Measurements from ENCODE around the gene SNCA. TPM values are rescaled to one million over a fixed set of nuclear protein-coding genes. Genes with fewer than 3 reads are reported as not detected.

SNCA gene
- total RNA-seq, 4 donors from 2014 or later: 9.8 to 25.6 (median 16.7) TPM

GRCh38 chr4:89807441-89808140, 29.4 kb downstream of the SNCA start:
- intact Hi-C loops (cut with DNase I; ENCODE audit: low total_unique reads): no loop called here
- 86% methylated on average over 6 of the region's 6 CpGs for WGBS, 2 donors
- no peak for TF ChIP-seq CTCF (IDR thresholded peaks at IDR 0.05)
- TF ChIP-seq POLR2A (IDR thresholded peaks at IDR 0.05): no peak
- DNase-seq (ENCODE audit: low spot score in 2 of 2): no peak
- H3K4me3 ChIP-seq (ENCODE audit: low read depth, poor library complexity, severe bottlenecking): no peak overlapping the region

DNA sequence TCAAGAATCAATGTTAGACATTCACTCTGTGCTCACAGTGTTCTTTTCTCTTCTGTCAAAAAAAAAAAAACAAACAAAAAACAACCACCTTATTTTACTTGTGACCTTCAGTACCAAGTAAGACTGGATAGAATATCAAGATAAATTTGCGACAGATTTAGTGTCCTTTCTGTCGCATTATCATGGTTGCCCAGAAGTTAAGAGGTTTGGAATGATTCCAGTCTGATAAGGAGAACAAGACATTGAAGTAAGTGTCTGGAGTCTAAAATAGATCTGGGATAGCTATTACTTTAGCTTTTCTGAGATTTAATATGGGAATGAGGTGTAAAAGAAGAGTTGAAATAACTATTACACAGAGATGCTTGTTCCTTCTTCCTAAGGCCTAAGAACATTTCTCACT, 31.7 kb downstream of the SNCA start:
- 81 to 94% methylated on average over 2 of the region's 2 CpGs for WGBS, 2 donors
- TF ChIP-seq CTCF (IDR thresholded peaks at IDR 0.05) (no peak), POLR2A (IDR thresholded peaks at IDR 0.05) (no peak)
- H3K4me3 ChIP-seq (ENCODE audit: low read depth, poor library complexity, severe bottlenecking): no peak overlapping the region
- DNase-seq (ENCODE audit: low spot score in 2 of 2): no peak
- intact Hi-C loops (cut with DNase I; ENCODE audit: low total_unique reads): no loop called here

DNA sequence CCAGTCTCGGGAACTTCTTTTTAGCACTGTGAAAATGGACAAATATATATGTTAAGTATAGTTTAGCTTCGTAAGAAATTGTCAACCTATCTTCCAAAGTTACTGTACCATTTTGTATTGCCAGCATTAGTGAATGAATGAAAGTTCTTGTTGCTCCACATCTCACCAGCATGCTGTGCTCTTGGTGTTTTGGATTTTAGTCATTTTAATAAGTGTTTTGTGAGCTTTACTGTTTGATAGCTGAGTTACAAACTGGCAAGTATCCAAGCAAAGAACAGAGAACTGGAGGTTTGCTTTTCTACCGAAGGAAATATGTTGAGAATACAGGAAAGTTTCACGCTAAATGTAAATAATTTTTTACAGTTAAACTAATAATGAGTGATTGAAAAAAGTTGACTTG, 33.0 kb downstream of the SNCA start:
- H3K4me3 ChIP-seq (ENCODE audit: low read depth, poor library complexity, severe bottlenecking): no peak overlapping the region
- no peak for DNase-seq (ENCODE audit: low spot score in 2 of 2)
- WGBS, 2 donors: 91 to 92% methylated on average over 4 of the region's 4 CpGs
- TF ChIP-seq CTCF (IDR thresholded peaks at IDR 0.05) (no peak), POLR2A (IDR thresholded peaks at IDR 0.05) (no peak)
- intact Hi-C loops (cut with DNase I; ENCODE audit: low total_unique reads): no loop called here

DNA sequence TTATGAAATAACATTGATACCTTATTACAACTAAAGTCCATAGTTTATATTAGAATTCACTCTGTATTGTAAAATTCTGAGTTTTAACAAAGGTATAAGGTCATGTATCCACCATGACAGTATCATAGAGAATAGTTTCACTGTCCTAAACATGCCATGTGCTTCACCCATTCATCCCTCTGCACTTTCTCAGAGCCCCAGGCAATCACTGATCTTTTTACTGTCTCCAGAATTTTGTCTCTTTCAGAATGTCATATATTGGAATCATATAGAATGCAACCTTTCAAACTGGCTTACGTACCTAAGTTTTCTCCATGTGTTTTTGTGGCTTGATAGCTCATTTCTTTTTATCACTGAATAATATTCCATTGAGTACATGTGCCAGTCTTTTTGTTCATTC, 33.9 kb downstream of the SNCA start:
- intact Hi-C loops (cut with DNase I; ENCODE audit: low total_unique reads): no loop called here
- WGBS, 2 donors: 94 to 97% methylated on average over 1 of the region's 1 CpG
- DNase-seq (ENCODE audit: low spot score in 2 of 2): no peak
- TF ChIP-seq CTCF (IDR thresholded peaks at IDR 0.05) (no peak), POLR2A (IDR thresholded peaks at IDR 0.05) (no peak)
- no peak overlapping the region for H3K4me3 ChIP-seq (ENCODE audit: low read depth, poor library complexity, severe bottlenecking)

- TF ChIP-seq CTCF (IDR thresholded peaks at IDR 0.05): no peak
- TF ChIP-seq POLR2A (IDR thresholded peaks at IDR 0.05): no peak
- intact Hi-C loops (cut with DNase I; ENCODE audit: low total_unique reads): no loop called here
Measured at GRCh38 chr4:89800527-89801103, 36.3 kb downstream of the SNCA start.

More at GRCh38 chr4:89800527-89801103, 36.3 kb downstream of the SNCA start:
- DNase-seq (ENCODE audit: low spot score in 2 of 2): no peak
- no peak overlapping the region for H3K4me3 ChIP-seq (ENCODE audit: low read depth, poor library complexity, severe bottlenecking)
- WGBS, 2 donors: 55 to 73% methylated on average over 3 of the region's 3 CpGs
